ENCODE data around the gene CHST11.

The CHST11 gene

GRCh38 chr12:104598342-104599271, 141.9 kb downstream of the CHST11 start:
- Histone ChIP-seq H3K27ac (ENCODE audit: low read depth in 2 of 2, low read length in 2 of 2) (no peak overlapping the region), H3K9ac (ENCODE audit: low read depth in 1 of 2, low read length in 2 of 2) (no peak overlapping the region), H3K36me3 (ENCODE audit: control insufficient read depth in 2 of 2, insufficient read depth in 2 of 2, low read length in 2 of 2) (no peaks in the 10 kb centered on the region), H3K4me1 (ENCODE audit: control insufficient read depth in 2 of 2, insufficient read depth in 2 of 2, low read length in 2 of 2) (no peaks in the 10 kb centered on the region), H3K9me3 (ENCODE audit: control insufficient read depth in 2 of 2, low read length in 2 of 2) (no peaks in the 10 kb centered on the region), H3K4me3 (ENCODE audit: low read length in 2 of 2) (no peak overlapping the region), H3K27me3 (ENCODE audit: control insufficient read depth in 2 of 2, insufficient read depth in 2 of 2, low read length in 2 of 2) (no peaks in the 10 kb centered on the region)

DNA sequence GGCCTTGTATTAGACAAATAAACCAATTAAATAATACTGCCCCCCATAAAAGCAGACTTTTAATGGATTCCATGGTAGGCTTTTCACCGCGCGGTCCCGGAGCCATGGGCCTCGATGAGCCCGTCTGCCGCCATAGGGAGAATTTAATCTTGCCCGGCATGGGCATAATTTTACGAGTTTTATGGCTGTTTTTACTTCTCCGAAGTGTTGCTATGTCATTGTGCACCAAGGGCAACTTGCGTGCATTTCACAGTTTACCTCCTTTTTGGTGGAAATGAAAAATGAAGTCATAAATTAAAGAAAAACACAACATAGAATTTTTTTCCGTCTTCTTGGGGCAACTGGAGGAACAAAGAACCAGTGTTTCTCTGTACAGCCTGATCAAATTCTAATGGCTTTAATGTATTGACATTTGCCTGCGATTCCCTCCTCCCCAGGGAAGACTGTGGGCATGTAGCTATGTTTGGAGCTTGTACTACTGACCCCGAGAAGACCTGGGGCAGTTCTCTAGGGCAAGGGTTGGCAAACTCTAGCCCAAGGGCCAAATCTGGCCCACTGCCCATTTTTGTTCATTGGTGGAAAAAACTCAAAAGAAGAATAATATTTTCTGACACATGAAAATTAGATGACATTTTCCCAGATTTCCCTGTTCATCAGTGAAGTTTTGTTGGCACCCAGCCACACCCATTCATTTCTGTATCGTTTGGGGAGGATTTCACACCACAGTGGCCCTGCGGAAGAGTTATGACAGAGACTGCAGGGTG, 142.7 kb downstream of the CHST11 start:
- H3K4me1 ChIP-seq (ENCODE audit: control insufficient read depth in 2 of 2, insufficient read depth in 2 of 2, low read length in 2 of 2): peaks cover 3 to 8% of the 10 kb centered on the region in 2 donors
- no peak overlapping the region for H3K27ac ChIP-seq (ENCODE audit: low read depth in 2 of 2, low read length in 2 of 2)
- no peaks in the 10 kb centered on the region for H3K9me3 ChIP-seq (ENCODE audit: control insufficient read depth in 2 of 2, low read length in 2 of 2)
- no peak overlapping the region for H3K9ac ChIP-seq (ENCODE audit: low read depth in 1 of 2, low read length in 2 of 2)
- H3K4me3 ChIP-seq (ENCODE audit: low read length in 2 of 2): no peak overlapping the region
- H3K27me3 ChIP-seq (ENCODE audit: control insufficient read depth in 2 of 2, insufficient read depth in 2 of 2, low read length in 2 of 2): no peaks in the 10 kb centered on the region
- no peaks in the 10 kb centered on the region for H3K36me3 ChIP-seq (ENCODE audit: control insufficient read depth in 2 of 2, insufficient read depth in 2 of 2, low read length in 2 of 2)

GRCh38 chr12:104600036-104600712, 143.4 kb downstream of the CHST11 start:
- Histone ChIP-seq H3K9ac (ENCODE audit: low read depth in 1 of 2, low read length in 2 of 2) (no peak overlapping the region), H3K9me3 (ENCODE audit: control insufficient read depth in 2 of 2, low read length in 2 of 2) (no peaks in the 10 kb centered on the region), H3K36me3 (ENCODE audit: control insufficient read depth in 2 of 2, insufficient read depth in 2 of 2, low read length in 2 of 2) (no peaks in the 10 kb centered on the region), H3K27ac (ENCODE audit: low read depth in 2 of 2, low read length in 2 of 2) (no peak overlapping the region), H3K4me1 (ENCODE audit: control insufficient read depth in 2 of 2, insufficient read depth in 2 of 2, low read length in 2 of 2) (peaks cover 4 to 9% of the 10 kb centered on the region in 2 donors), H3K27me3 (ENCODE audit: control insufficient read depth in 2 of 2, insufficient read depth in 2 of 2, low read length in 2 of 2) (no peaks in the 10 kb centered on the region), H3K4me3 (ENCODE audit: low read length in 2 of 2) (no peak overlapping the region)

DNA sequence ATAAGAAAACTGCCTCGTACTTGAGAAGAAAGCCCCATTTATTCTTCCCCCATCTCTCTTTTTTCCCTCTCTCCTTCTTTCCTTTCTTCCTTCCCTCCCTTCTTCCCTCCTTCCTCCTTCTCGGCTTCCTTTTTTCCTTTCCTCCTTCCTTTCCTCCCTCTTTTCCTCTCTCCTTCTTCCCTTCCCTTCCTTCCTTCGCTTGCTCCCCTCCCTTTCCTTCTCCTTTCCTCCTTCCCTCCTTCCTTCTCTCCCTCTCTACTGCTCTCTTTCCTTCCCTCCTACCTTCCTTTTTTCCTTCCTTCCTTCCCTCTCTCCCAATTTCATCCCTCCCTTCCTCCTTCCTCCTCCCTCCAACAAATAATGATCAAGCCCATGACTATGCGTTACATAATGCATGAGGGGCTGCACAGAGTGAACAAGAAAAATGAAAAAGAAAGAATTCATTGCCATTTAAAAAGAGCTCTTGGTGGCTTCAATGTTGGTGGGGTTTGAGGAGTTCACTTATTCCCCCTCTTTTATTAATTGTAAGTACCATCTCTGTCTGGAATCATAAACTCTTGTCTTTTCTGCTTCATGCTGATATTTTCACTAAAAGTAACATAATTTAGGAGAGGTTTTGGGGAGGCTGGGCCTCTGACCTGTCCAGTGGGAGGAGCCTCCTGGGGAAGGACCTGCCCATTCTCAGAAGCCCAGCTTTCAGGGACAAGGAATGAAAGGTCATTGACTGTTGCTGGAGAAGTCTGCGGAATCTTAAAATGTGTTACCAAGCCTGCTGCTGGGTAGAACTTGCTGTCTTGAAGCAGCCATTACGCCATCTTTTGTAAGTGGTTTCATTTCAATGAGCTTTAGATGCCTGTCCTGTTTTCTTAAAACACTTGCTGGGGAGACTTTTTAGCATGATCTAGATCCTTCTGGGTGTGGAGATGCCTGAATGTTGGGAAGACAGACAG, 144.3 kb downstream of the CHST11 start:
- Histone ChIP-seq H3K27me3 (ENCODE audit: control insufficient read depth in 2 of 2, insufficient read depth in 2 of 2, low read length in 2 of 2) (no peaks in the 10 kb centered on the region), H3K4me3 (ENCODE audit: low read length in 2 of 2) (no peak overlapping the region), H3K27ac (ENCODE audit: low read depth in 2 of 2, low read length in 2 of 2) (no peak overlapping the region), H3K9ac (ENCODE audit: low read depth in 1 of 2, low read length in 2 of 2) (no peak overlapping the region), H3K36me3 (ENCODE audit: control insufficient read depth in 2 of 2, insufficient read depth in 2 of 2, low read length in 2 of 2) (no peaks in the 10 kb centered on the region), H3K9me3 (ENCODE audit: control insufficient read depth in 2 of 2, low read length in 2 of 2) (no peaks in the 10 kb centered on the region), H3K4me1 (ENCODE audit: control insufficient read depth in 2 of 2, insufficient read depth in 2 of 2, low read length in 2 of 2) (peaks cover 4 to 9% of the 10 kb centered on the region in 2 donors)

GRCh38 chr12:104602406-104602805, 145.7 kb downstream of the CHST11 start:
- Histone ChIP-seq H3K27me3 (ENCODE audit: control insufficient read depth in 2 of 2, insufficient read depth in 2 of 2, low read length in 2 of 2) (no peaks in the 10 kb centered on the region), H3K4me1 (ENCODE audit: control insufficient read depth in 2 of 2, insufficient read depth in 2 of 2, low read length in 2 of 2) (peaks cover 4 to 9% of the 10 kb centered on the region in 2 donors), H3K27ac (ENCODE audit: low read depth in 2 of 2, low read length in 2 of 2) (no peak overlapping the region), H3K9me3 (ENCODE audit: control insufficient read depth in 2 of 2, low read length in 2 of 2) (no peaks in the 10 kb centered on the region), H3K9ac (ENCODE audit: low read depth in 1 of 2, low read length in 2 of 2) (no peak overlapping the region), H3K4me3 (ENCODE audit: low read length in 2 of 2) (no peak overlapping the region), H3K36me3 (ENCODE audit: control insufficient read depth in 2 of 2, insufficient read depth in 2 of 2, low read length in 2 of 2) (no peaks in the 10 kb centered on the region)

GRCh38 chr12:104602896-104603295, 146.1 kb downstream of the CHST11 start:
- no peaks in the 10 kb centered on the region for H3K9me3 ChIP-seq (ENCODE audit: control insufficient read depth in 2 of 2, low read length in 2 of 2)
- peaks cover 4 to 9% of the 10 kb centered on the region in 2 donors for H3K4me1 ChIP-seq (ENCODE audit: control insufficient read depth in 2 of 2, insufficient read depth in 2 of 2, low read length in 2 of 2)
- H3K27ac ChIP-seq (ENCODE audit: low read depth in 2 of 2, low read length in 2 of 2): no peak overlapping the region
- no peak overlapping the region for H3K9ac ChIP-seq (ENCODE audit: low read depth in 1 of 2, low read length in 2 of 2)
- no peaks in the 10 kb centered on the region for H3K27me3 ChIP-seq (ENCODE audit: control insufficient read depth in 2 of 2, insufficient read depth in 2 of 2, low read length in 2 of 2)
- H3K36me3 ChIP-seq (ENCODE audit: control insufficient read depth in 2 of 2, insufficient read depth in 2 of 2, low read length in 2 of 2): no peaks in the 10 kb centered on the region
- H3K4me3 ChIP-seq (ENCODE audit: low read length in 2 of 2): no peak overlapping the region

GRCh38 chr12:104603545-104603973, 146.8 kb downstream of the CHST11 start:
- no peaks in the 10 kb centered on the region for H3K36me3 ChIP-seq (ENCODE audit: control insufficient read depth in 2 of 2, insufficient read depth in 2 of 2, low read length in 2 of 2)
- peak overlapping the region; percentile 44 to 60 for H3K27ac ChIP-seq (ENCODE audit: low read depth in 2 of 2, low read length in 2 of 2)
- H3K4me3 ChIP-seq (ENCODE audit: low read length in 2 of 2): no peak overlapping the region
- no peaks in the 10 kb centered on the region for H3K27me3 ChIP-seq (ENCODE audit: control insufficient read depth in 2 of 2, insufficient read depth in 2 of 2, low read length in 2 of 2)
- peaks cover 4 to 9% of the 10 kb centered on the region in 2 donors for H3K4me1 ChIP-seq (ENCODE audit: control insufficient read depth in 2 of 2, insufficient read depth in 2 of 2, low read length in 2 of 2)
- no peaks in the 10 kb centered on the region for H3K9me3 ChIP-seq (ENCODE audit: control insufficient read depth in 2 of 2, low read length in 2 of 2)
- H3K9ac ChIP-seq (ENCODE audit: low read depth in 1 of 2, low read length in 2 of 2): no peak overlapping the region

DNA sequence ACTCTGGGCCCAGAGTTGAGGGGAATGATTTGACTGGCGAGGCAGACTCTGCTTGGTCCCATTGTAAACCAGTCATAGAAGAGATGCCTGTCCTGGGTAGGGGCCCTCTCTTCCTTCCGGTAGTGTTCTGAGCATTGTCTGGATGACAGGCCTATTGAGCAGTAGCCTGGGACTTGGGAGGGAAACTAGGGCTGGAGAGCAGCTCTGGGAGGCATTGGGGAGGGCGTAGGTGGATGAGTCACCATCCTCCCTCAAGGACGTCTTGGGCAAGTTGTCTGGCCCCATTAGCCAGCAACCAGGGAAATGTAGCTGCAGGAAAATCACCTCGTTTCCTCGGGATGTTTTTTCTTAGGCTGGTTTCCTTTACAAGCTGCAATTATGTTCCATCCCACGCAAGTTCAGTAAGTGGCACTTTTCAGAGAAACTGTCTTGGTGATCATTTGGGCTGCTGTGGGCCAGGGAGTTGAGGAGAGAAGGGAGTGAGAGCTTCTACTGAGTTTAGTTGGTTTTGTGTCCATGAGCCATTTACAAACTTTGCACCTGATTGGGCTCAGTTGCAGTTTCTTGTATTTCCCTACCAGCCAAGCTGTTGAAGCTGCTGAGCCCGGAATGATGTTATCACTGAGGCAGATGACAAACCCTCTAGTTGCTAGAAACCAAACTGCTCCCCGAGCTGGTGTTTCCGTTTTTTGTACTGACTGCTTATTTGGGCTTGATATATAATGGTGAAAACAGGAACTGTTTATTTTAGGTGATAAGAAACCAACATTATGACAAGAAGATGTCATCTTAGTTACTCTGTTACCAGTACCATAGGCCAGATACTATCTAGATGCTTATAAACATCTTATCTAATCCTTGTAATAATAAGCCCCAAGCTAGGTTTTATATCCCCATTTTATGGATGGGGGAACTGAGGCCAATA, 147.6 kb downstream of the CHST11 start:
- no peaks in the 10 kb centered on the region for H3K9me3 ChIP-seq (ENCODE audit: control insufficient read depth in 2 of 2, low read length in 2 of 2)
- H3K4me3 ChIP-seq (ENCODE audit: low read length in 2 of 2): no peak overlapping the region
- peak overlapping the region; percentile 44 to 60 for H3K27ac ChIP-seq (ENCODE audit: low read depth in 2 of 2, low read length in 2 of 2)
- H3K27me3 ChIP-seq (ENCODE audit: control insufficient read depth in 2 of 2, insufficient read depth in 2 of 2, low read length in 2 of 2): no peaks in the 10 kb centered on the region
- peaks cover 4 to 9% of the 10 kb centered on the region in 2 donors for H3K4me1 ChIP-seq (ENCODE audit: control insufficient read depth in 2 of 2, insufficient read depth in 2 of 2, low read length in 2 of 2)
- no peak overlapping the region for H3K9ac ChIP-seq (ENCODE audit: low read depth in 1 of 2, low read length in 2 of 2)
- H3K36me3 ChIP-seq (ENCODE audit: control insufficient read depth in 2 of 2, insufficient read depth in 2 of 2, low read length in 2 of 2): no peaks in the 10 kb centered on the region
